Nucleus accumbens (tissue), 56 donors: Measurements from ENCODE around the gene SLC11A2.
"Not testable (repeated sequence)": the region's sequence is repeated elsewhere in the genome, so short reads cannot be mapped to it uniquely, and the experiment has no call there.

Source experiments
- DNase-seq, 56 donors: peaks; one replicate each; lab custom pipeline; 2025; lab: John Stamatoyannopoulos, UW

Gene SLC11A2

DNA sequence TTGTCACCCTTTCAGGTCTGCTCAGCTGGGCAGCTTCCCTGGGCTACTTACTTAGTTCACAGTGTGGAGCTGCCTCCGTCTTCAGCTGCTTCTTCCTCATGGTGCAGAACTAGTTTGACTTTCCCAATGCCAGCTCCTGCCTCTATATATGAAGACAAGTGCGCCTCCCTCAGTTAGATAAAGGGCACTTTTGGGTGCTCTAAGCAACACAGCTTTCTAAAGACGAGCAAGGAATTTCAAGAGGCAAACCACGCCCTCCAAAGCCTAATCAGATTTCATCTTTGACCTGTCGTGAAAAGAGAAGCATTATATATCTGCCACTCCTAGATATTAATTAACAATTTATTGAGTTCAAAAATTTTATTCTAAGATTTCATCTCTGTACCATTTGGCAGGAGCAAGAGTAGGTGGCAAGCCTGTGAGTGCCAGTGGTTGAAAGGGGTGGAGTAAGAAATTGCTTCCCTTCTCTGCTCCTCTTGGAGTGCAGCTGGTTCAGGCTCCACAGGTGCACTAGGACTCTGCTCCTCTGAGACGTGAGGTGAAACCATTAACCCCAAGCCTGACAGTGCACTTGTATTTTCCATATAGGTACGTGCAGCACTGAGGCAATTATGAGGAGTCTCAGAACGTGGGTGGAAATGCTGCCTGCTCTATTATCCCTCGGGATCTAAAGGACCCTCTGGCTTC, 2.1 kb upstream of the SLC11A2 start:
- peak in 13 of 56 donors; percentile 8 to 34 (median 15) for DNase-seq

DNA sequence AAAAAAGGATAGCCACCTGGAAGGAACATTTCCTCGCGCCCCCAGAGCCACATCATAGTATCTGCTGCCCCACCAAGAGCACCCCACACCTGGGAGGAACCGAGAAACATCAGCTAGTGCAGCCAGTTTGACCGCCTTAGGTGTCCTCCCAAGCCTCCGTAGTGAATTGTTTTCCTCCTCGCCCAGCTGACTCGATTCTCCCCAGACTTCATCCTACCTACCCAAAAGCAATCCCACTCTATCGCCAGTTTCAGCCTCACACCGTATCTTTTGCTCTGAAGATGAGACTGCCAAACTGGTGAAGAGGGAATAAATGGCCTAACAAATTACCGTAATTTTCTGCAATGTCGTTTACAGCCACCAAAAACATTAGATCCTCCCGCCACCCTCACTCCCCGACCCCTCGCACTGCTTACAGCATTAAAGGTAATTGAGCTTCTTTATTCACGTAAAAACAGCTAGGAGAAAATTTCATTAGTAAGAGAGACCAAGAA, 1.2 kb upstream of the SLC11A2 start:
- DNase-seq, result no peak

DNA sequence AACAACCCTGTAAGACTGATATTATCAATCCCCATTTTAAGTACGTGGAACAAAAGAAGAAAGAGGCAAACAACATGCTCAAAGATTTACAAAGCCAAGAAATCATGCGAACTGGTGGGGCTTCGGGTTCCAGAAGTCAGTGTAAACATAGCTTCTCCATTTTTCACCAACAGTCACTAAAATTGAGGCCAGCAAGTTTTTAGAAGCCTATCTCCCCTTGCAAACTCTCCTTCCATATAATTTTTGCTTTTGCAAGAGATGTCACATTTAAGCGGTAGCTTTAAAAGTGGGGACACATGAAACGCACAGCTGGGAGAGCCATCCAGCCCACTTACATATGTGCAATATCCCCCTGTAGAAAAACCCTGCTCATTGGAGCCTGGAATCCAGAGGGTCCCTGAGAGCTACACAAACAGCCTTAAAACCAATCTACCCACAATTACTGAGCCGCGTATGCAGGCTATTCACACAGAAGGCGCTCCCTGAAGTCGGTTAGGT, 797 bp downstream of the SLC11A2 start:
- DNase-seq, result peak in 1 of 56 donors; percentile 23

DNA sequence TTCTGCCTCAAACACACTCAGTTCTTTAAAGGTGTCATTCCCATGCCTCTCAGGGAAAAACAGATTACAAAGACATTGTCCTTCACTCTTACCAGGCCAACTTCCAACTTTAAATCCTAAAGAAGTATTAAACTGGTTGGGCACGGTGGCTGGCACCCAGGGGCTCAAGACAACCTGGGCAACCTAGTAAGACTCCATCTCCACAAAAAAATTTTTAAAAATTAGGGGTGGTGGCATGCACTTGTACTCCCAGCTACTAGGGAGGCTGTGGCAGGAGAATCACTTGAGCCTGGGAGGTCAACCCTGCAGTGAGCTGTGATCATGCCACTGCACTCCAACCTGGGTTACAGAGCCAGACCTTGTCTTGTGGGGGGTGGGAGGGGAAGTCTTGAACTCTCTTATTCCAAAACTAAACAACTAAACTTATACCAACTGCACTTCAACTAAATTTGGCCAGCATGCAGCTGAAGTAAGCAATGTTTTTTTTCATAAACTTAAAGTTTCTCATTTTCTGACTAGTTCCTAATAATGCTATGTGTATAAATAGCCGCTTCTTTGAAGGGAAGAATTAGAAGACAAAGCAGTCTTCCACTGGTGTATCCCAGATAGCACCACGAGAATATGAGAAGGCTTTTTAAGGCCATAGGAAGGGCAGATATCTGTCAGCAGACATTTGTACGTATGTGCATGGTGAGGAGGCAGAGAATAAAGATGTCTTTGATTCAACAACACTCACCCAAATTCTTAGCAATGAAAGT, 2.4 kb downstream of the SLC11A2 start:
- DNase-seq, result no peak

DNA sequence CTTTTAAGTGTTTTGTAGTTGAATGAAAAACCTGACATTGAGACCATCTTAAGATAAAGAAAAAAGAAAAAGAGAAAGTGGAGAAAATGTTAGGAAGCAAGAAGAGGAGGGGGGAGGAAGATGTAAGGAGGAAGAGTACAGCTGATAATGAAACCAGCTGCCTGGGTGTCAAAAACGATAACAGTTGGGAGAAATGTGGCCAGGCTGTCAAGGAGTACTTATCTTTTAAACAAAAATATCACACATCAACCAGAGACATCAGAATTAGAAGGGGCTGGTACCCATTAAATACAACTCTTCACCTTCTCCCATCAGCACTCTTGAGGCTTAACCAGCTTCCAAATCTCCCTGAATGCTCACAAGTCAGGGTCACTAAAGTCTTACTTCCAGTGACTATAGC, 4.5 kb downstream of the SLC11A2 start:
- no peak for DNase-seq

DNA sequence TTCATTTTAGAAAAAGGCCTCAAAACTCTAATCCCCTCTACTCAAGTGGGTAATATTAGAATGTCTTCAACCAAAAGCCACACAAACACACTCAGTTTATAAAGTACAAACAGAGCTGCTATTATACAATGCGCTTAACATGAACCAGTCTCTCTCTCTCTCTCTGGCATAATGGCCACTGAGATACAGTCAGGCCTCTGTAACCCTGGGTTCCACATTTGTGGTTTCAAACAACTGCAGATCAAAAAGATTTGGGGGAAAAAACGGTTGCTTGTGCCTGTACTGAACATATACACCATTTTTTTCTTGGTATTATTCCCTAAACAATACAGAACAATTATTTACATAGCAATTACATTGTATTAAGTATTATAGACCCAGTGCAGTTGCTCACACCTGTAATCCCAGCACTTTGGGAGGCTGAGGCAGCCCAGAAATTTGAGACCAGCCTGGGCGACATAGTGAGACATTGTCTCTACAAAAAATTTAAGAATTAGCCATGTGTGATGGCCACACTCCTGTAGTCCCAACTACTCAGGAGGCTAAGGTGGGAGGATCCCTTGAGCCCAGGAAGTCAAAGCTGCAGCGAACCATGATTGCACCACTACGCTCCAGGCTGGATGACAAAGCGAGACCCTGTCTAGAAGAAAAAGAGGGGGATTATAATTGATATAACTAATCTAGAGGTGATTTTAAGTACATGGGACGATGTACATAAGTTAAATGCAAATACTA, 5.6 kb downstream of the SLC11A2 start:
- peak in 21 of 56 donors; percentile 4 to 37 (median 12) for DNase-seq

DNA sequence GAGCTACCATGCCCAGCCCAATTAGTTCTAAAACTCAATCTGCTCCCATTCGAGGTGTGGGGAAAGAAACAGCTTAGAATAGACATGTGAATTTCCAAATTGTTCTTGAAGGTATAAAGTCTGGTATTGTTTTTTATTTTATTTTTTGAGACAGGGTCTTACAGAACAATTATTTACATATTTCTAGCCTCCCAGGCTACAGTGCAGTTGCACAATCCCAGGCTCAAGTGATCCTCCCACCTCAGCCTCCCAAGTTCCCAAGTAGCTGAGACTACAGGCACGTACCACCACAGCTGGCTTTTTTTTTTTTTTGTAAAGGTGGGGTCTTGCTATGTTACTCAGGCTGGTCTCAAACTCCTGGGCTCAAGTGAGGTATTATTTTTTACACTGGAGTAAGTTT, 6.3 kb downstream of the SLC11A2 start:
- no peak for DNase-seq

DNA sequence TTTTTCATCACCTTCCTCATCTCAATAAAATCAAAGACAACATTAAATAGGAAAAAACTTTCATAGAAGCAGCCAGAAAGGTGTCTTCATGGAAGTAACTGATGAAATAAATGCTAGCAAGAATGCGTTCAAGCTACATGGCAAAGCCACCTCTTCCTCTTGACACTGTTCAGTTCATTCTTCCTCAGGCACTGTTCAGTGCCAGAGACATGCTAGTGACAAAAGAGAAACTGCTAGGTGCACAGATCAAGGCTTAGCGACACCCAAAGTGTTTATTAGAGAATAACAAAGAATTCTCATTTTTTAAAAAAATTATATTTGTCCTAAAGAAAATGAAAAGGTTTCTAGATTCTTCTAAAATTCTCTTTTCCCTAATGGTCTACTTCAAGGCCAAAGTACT, 7.2 kb downstream of the SLC11A2 start:
- no peak for DNase-seq

DNA sequence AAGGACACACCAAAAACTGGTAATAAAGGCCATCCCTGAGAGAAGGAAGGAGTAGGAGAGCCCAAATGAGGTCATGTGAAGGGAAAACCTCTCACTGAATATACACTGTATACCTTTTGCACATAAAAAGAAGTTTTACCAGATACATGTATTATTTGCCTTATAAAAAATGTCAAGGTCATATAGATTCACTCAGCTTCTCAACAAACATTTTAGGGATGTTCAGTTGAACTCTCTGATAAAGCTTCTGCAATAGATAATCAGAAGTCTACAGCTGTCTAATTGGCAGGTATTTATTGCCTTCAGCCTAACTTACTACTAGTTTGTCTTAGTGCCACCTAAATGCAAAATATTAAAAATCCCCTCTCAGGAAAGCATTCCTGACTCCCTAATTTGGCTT, 8.7 kb downstream of the SLC11A2 start:
- no peak for DNase-seq

DNA sequence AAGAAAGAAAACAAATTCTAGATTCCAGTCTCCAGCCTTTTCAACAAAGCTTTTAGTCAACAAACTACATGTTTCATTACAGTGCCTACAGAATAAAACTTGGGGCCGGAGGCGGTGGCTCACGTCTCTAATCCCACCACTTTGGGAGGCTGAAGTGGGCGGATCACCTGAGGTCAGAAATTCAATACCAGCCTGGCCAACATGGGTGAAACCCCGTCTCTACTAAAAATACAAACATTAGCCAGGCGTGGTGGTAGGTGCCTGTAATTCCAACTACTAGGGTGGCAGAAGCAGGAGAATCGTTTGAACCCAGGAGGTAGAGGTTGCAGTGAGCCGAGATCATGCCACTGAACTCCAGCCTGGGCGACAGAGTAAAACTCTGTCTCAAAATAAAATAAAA, 11.7 kb downstream of the SLC11A2 start:
- not testable (repeated sequence) for DNase-seq

DNA sequence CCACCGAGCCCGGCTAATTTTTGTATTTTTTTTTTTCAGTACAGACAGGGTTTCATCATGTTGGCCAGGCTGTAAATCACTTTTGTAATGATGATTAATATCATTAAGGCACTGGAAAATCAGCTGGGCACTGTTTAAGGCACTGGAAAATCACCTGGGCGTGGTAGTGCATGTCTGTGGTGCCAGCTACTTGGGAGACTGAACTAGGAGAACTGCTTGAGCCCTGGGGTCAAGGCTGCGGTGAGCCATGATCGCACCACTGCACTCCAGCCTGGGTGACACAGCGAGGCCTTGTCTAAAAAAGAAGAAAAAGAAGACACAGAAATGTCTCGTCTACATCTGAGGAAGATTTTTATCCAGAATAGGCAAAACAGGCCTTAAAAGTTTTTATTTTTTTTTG, 12.7 kb downstream of the SLC11A2 start:
- no peak for DNase-seq

DNA sequence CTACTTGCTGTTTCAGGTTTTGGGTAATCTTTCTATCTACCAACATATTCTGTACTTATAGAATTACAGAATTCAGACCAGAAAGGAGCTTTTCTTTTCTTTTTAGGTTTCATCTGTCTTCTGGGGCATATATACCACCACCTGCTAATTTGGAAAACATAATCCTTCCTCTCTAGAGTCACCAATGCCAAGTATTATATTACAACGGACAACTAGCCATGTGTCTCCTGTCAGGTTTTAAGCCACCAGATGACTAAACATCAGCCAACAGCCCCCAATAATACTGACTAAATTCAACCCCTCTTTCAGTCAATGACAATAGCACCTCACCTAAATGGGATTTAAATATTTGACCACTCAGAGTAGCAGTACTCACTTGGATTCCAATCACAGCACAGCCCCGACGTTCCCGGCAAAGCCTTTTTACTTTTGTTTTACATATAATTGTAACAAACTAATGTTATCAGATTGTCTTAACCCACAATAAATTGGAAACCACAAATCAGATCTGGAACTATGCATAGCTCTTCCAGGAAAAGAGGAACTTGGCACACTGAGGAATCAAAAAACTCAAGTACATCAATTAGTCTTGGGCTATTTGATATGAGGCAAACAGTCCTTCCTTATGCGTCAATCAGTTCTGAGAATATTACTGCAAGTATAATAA, 13.5 kb downstream of the SLC11A2 start:
- no peak for DNase-seq

DNA sequence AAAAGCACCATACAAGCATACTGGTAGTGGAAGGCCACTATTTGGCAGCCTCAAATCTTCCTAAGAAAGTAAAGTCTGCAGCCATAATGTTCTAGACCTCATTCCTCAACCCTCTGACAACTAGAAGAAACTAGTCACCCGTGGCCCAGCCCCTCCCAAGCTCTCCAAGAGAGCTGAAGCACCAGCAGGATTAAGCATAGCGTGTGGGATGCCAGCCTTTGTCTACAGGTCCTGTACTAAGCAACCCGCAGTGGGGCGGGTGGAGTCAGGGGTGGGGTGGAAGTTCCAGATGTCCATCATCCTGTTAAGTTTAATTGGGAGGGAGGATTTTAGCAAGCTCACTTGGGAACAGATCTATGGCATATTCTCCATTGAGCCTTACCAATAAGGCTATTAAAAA, 14.2 kb downstream of the SLC11A2 start:
- DNase-seq, result peak in 4 of 56 donors; percentile 3 to 25 (median 12)

DNA sequence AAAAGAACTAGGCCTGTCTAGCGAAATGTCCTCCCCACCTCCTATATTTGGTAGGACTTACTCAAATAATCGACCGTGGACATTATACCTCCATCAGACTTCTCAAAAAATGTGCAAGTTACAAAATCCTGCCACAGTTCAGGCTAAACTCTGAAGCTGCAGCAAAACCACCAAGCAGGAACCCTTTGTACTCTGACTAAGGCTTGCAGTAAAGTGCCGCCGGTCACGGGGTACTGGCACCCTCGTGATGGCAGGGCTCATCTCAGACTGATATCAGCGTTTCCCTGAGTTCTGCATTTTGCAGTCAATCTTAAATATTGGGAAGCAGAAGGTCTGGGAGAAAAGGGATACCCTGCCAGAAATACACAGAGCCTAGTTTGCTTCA, 17.1 kb downstream of the SLC11A2 start:
- DNase-seq, result peak; percentile 12 to 90 (median 73)

DNA sequence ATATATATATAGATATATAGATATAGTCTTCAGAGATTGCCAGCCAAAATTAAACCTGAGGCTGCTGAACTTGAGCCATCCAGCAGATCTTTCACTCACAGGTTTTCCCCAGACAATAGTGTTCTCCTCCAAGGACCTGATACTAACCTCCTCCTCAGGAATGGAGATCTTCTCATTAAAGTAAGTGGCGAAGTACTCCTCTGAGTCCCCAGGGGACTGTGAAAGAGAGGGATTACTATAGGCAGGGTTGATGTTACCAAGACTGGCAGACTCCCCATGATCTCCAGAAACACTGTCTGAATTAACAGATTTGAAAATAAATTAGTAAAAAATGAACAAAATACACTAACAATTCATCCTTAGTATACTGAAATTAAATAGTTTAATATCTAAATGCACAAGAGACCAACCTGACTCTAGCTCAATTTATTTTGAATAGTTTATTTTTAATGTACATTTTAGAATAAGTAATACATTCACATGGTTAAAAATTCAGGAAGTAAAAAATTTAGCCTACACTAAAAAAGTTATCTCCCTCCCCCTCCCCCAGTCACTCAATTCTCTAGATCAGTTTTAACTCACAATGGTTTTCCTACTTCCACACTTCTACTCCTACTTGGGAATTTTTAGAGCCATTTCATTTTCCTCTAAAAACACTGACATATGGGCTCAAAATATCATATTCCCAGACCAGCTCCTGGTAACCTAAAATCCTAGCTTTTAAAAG, 17.7 kb downstream of the SLC11A2 start:
- DNase-seq, result no peak

DNA sequence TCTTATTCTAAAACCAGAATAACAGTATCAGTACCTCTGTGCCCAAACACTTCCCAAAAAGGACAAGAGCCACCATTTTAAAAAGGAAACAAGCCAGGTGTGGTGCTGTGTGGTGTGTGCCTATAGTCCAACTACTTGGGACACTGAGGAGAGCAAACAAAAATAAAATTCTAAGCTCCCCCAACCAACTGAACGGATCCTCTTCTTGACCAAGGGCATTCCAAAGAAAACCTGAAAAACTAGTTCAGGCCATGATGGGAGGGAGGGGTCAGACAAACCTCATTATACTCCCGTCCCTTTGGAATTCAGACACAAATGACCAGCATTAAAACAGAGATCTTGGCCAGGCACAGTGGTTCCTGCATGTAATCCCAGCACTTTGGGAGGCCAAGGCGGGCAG, 20.5 kb downstream of the SLC11A2 start:
- DNase-seq, result no peak

DNA sequence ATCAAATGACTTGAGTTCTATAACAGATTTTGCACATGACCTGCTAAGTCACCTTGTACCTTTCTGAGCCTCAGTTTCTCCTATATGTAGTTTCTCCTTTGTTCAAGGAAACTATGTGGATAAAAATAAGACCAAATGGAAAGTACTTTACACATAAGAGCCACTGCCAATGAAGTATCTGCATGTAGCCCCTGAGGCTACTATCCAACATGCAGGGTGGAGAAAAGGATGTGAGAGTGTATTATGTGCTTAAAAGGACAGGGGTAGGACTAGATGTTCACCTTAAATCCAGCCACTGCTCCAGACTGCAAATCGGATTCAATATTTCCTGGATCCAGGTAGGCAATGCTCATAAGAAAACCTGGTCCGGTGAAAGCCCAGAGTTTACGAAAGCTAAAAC, 21.2 kb downstream of the SLC11A2 start:
- no peak for DNase-seq

DNA sequence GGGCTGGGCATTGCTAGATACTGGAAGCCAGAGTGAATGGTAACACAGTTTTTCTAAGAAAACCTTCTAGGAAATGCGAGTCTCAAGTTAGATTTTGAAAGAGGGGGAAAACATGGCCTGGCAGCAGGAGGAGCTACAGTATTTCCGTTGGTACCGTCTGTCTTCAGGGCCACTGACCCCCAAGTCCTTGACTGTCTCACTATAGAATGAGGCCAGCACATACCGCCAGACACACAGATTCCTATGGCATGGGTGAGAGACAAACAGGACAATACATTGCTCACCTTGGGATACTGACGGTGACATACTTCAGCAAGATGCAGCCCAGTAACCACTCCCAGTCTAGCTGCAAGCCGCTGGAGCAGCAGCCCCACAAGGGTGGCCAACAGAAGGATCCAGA, 21.7 kb downstream of the SLC11A2 start:
- DNase-seq, result no peak

DNA sequence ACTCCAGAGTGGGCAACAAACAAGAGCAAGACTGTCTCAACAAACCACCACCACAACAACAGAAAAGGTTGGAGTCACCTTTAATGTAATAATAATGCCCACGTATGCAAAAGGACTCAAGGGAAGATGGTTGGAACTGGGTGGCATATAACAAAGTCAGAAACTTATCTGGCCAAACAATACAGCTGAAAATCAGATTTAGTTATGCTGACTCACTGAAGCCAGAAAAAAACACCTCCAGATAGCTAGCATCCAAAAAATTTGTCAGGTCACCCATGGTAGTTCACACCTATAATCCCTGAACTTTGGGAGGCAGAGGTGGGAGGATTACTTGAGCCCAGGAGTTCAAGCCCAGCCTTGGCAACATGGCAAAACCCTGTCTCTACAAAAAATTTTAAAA, 24.4 kb downstream of the SLC11A2 start:
- no peak for DNase-seq

DNA sequence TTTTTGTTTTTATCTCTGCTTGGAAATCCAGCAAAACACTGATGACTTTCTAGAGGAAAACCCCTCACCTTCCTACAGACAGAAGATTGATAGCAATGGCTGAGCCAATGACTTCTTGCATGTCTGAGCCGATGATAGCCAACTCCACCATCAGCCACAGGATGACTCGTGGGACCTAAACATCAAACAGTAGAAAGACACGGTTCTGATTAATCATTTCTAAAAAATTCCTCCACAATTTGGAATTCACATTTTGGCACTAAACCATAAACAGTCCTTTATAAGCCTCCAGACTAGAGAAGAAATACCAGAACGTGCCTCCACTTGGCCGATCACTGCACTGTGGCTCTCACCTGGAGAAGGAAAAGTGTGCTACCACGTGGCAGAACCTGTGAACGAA, 25.9 kb downstream of the SLC11A2 start:
- no peak for DNase-seq
